Activated naive CD8-positive, alpha-beta T cell (primary cell): Measurements from ENCODE around the gene KIAA1958.

Source experiments
- H3K27ac Mint-ChIP-seq: one replicate; pipeline ENCODE4 v1.8.0; 2021; ENCODE audit warnings: mixed read lengths
- H3K27me3 Mint-ChIP-seq: one replicate; pipeline ENCODE4 v1.8.0; 2021; ENCODE audit warnings: mixed read lengths
- H3K36me3 Mint-ChIP-seq: one replicate; pipeline ENCODE4 v1.8.0; 2021; ENCODE audit warnings: mixed read lengths
- H3K4me1 Mint-ChIP-seq: one replicate; pipeline ENCODE4 v1.8.0; 2021; ENCODE audit warnings: low read depth, mixed read lengths
- H3K4me3 Mint-ChIP-seq: one replicate; pipeline ENCODE4 v1.8.0; 2021; ENCODE audit warnings: mild to moderate bottlenecking, mixed read lengths
- H3K9me3 Mint-ChIP-seq: one replicate; pipeline ENCODE4 v1.8.0; 2021; ENCODE audit warnings: low read depth, mixed read lengths

The KIAA1958 gene

GRCh38 chr9:112550531-112550930 lies 63.9 kb downstream of the KIAA1958 start:
- peaks cover 17% of the 10 kb centered on the region for H3K36me3 Mint-ChIP-seq
- H3K4me1 Mint-ChIP-seq, result peaks cover 13% of the 10 kb centered on the region
- H3K4me3 Mint-ChIP-seq, result no peak overlapping the region
- no peaks in the 10 kb centered on the region for H3K27me3 Mint-ChIP-seq
- H3K9me3 Mint-ChIP-seq, result no peaks in the 10 kb centered on the region
- no peak overlapping the region for H3K27ac Mint-ChIP-seq

- no peaks in the 10 kb centered on the region for H3K27me3 Mint-ChIP-seq
- H3K36me3 Mint-ChIP-seq, result peaks cover 13% of the 10 kb centered on the region
- H3K4me3 Mint-ChIP-seq, result no peak overlapping the region
- peaks cover 4% of the 10 kb centered on the region for H3K4me1 Mint-ChIP-seq
- H3K9me3 Mint-ChIP-seq, result no peaks in the 10 kb centered on the region
- H3K27ac Mint-ChIP-seq, result no peak overlapping the region
Measured at GRCh38 chr9:112551641-112552040, 65.0 kb downstream of the KIAA1958 start.

GRCh38 chr9:112552229-112553056 lies 65.8 kb downstream of the KIAA1958 start:
- Mint-ChIP-seq H3K9me3 (no peaks in the 10 kb centered on the region), H3K4me1 (peaks cover 3% of the 10 kb centered on the region), H3K27me3 (no peaks in the 10 kb centered on the region), H3K27ac (no peak overlapping the region), H3K36me3 (peaks cover 13% of the 10 kb centered on the region), H3K4me3 (no peak overlapping the region)

GRCh38 chr9:112553256-112553826 lies 66.7 kb downstream of the KIAA1958 start:
- Mint-ChIP-seq H3K27me3 (no peaks in the 10 kb centered on the region), H3K36me3 (peaks cover 12% of the 10 kb centered on the region), H3K9me3 (no peaks in the 10 kb centered on the region), H3K4me1 (peaks cover 3% of the 10 kb centered on the region), H3K4me3 (no peak overlapping the region), H3K27ac (no peak overlapping the region)

- no peak overlapping the region for H3K27ac Mint-ChIP-seq
- no peaks in the 10 kb centered on the region for H3K9me3 Mint-ChIP-seq
- H3K4me3 Mint-ChIP-seq, result no peak overlapping the region
- H3K36me3 Mint-ChIP-seq, result peaks cover 7% of the 10 kb centered on the region
- H3K4me1 Mint-ChIP-seq, result peaks cover 6% of the 10 kb centered on the region
- H3K27me3 Mint-ChIP-seq, result no peaks in the 10 kb centered on the region
Measured at GRCh38 chr9:112554516-112554915, 67.9 kb downstream of the KIAA1958 start.

GRCh38 chr9:112555101-112555643 lies 68.5 kb downstream of the KIAA1958 start:
- no peak overlapping the region for H3K27ac Mint-ChIP-seq
- H3K9me3 Mint-ChIP-seq, result no peaks in the 10 kb centered on the region
- H3K4me1 Mint-ChIP-seq, result peaks cover 6% of the 10 kb centered on the region
- no peaks in the 10 kb centered on the region for H3K27me3 Mint-ChIP-seq
- H3K36me3 Mint-ChIP-seq, result peaks cover 6% of the 10 kb centered on the region
- H3K4me3 Mint-ChIP-seq, result no peak overlapping the region

GRCh38 chr9:112555844-112556482 lies 69.3 kb downstream of the KIAA1958 start:
- H3K9me3 Mint-ChIP-seq, result no peaks in the 10 kb centered on the region
- H3K27me3 Mint-ChIP-seq, result no peaks in the 10 kb centered on the region
- no peak overlapping the region for H3K4me3 Mint-ChIP-seq

GRCh38 chr9:112556497-112557442 lies 70.1 kb downstream of the KIAA1958 start:
- no peaks in the 10 kb centered on the region for H3K9me3 Mint-ChIP-seq
- H3K27ac Mint-ChIP-seq, result no peak overlapping the region
- peaks cover 6% of the 10 kb centered on the region for H3K4me1 Mint-ChIP-seq
- no peak overlapping the region for H3K4me3 Mint-ChIP-seq
- H3K27me3 Mint-ChIP-seq, result no peaks in the 10 kb centered on the region
- peaks cover 6% of the 10 kb centered on the region for H3K36me3 Mint-ChIP-seq

More at GRCh38 chr9:112555844-112556482, 69.3 kb downstream of the KIAA1958 start:
- H3K36me3 Mint-ChIP-seq, result peaks cover 6% of the 10 kb centered on the region
- H3K4me1 Mint-ChIP-seq, result peaks cover 6% of the 10 kb centered on the region
- no peak overlapping the region for H3K27ac Mint-ChIP-seq

- Mint-ChIP-seq H3K4me3 (no peak overlapping the region), H3K27ac (no peak overlapping the region), H3K27me3 (no peaks in the 10 kb centered on the region), H3K9me3 (no peaks in the 10 kb centered on the region), H3K4me1 (peaks cover 6% of the 10 kb centered on the region), H3K36me3 (peaks cover 8% of the 10 kb centered on the region)
Measured at GRCh38 chr9:112558476-112558875, 71.8 kb downstream of the KIAA1958 start.

- Mint-ChIP-seq H3K4me3 (no peak overlapping the region), H3K4me1 (peaks cover 6% of the 10 kb centered on the region), H3K27ac (no peak overlapping the region), H3K27me3 (no peaks in the 10 kb centered on the region), H3K9me3 (no peaks in the 10 kb centered on the region), H3K36me3 (peaks cover 8% of the 10 kb centered on the region)
Measured at GRCh38 chr9:112558978-112559377, 72.4 kb downstream of the KIAA1958 start.

- Mint-ChIP-seq H3K27ac (no peak overlapping the region), H3K9me3 (no peaks in the 10 kb centered on the region), H3K4me3 (no peak overlapping the region), H3K4me1 (peaks cover 4% of the 10 kb centered on the region), H3K27me3 (no peaks in the 10 kb centered on the region), H3K36me3 (peaks cover 5% of the 10 kb centered on the region)
Measured at GRCh38 chr9:112559629-112560413, 73.2 kb downstream of the KIAA1958 start.

GRCh38 chr9:112562235-112562958 lies 75.8 kb downstream of the KIAA1958 start:
- no peaks in the 10 kb centered on the region for H3K9me3 Mint-ChIP-seq
- no peaks in the 10 kb centered on the region for H3K27me3 Mint-ChIP-seq
- no peak overlapping the region for H3K4me3 Mint-ChIP-seq
- peaks cover 2% of the 10 kb centered on the region for H3K36me3 Mint-ChIP-seq
- H3K27ac Mint-ChIP-seq, result no peak overlapping the region
- peaks cover 4% of the 10 kb centered on the region for H3K4me1 Mint-ChIP-seq

- Mint-ChIP-seq H3K4me3 (no peak overlapping the region), H3K4me1 (no peaks in the 10 kb centered on the region), H3K27ac (no peak overlapping the region), H3K9me3 (no peaks in the 10 kb centered on the region), H3K36me3 (peaks cover 3% of the 10 kb centered on the region), H3K27me3 (no peaks in the 10 kb centered on the region)
Measured at GRCh38 chr9:112569186-112569585, 82.6 kb downstream of the KIAA1958 start.
